Subcutaneous abdominal adipose tissue (tissue), 5 donors: ENCODE measurements around the gene TRIAP1.
A peak's percentile ranks its signal among the peaks of the same experiment; 100 is the strongest.

ENCODE experiments used
- H3K27ac ChIP-seq: one replicate; pipeline ENCODE4 v1.7.0; 2013; ENCODE audit warnings: low read depth, mild to moderate bottlenecking, inconsistent platforms, low read length, moderate library complexity
- H3K27me3 ChIP-seq, 5 donors: one replicate each; pipeline ENCODE4 v1.7.0; 2013; ENCODE audit warnings: low read length in 5 of 5, inconsistent platforms in 1 of 5; ENCODE audit not compliant: control insufficient read depth in 5 of 5, insufficient read depth in 4 of 5
- H3K36me3 ChIP-seq, 5 donors: one replicate each; pipeline ENCODE4 v1.7.0; 2013; ENCODE audit warnings: low read length in 5 of 5; ENCODE audit not compliant: control insufficient read depth in 5 of 5, insufficient read depth in 5 of 5
- H3K4me1 ChIP-seq, 5 donors: one replicate each; pipeline ENCODE4 v1.7.0; 2013; ENCODE audit warnings: low read length in 5 of 5, mild to moderate bottlenecking in 3 of 5, moderate library complexity in 1 of 5; ENCODE audit not compliant: control insufficient read depth in 5 of 5, insufficient read depth in 5 of 5
- H3K4me3 ChIP-seq, 5 donors: one replicate each; pipeline ENCODE4 v1.7.0; 2013; ENCODE audit warnings: low read length in 5 of 5, low read depth in 1 of 5
- H3K9ac ChIP-seq, 5 donors: one replicate each; pipeline ENCODE4 v1.7.0; 2013; ENCODE audit warnings: low read length in 5 of 5, mild to moderate bottlenecking in 4 of 5, moderate library complexity in 3 of 5
- H3K9me3 ChIP-seq, 5 donors: one replicate each; pipeline ENCODE4 v1.7.0; 2013; ENCODE audit warnings: low read length in 5 of 5; ENCODE audit not compliant: control insufficient read depth in 5 of 5
- donor health status: healthy.
- donor health status: healthy.
- donor health status: healthy.
- donor health status: healthy.
- donor health status: healthy.

The TRIAP1 gene

GRCh38 chr12:120432772-120433525, 13.2 kb downstream of the TRIAP1 start:
- Histone ChIP-seq H3K4me3 (no peak overlapping the region), H3K36me3 (no peaks in the 10 kb centered on the region), H3K27me3 (peaks cover 0 to 7% (median 3%) of the 10 kb centered on the region in 5 donors)

GRCh38 chr12:120429368-120429767, 16.8 kb downstream of the TRIAP1 start:
- Histone ChIP-seq H3K9me3 (no peaks in the 10 kb centered on the region), H3K36me3 (no peaks in the 10 kb centered on the region), H3K4me3 (no peak overlapping the region), H3K4me1 (no peaks in the 10 kb centered on the region), H3K9ac (no peak overlapping the region), H3K27ac (no peak overlapping the region), H3K27me3 (peaks cover 0 to 7% (median 3%) of the 10 kb centered on the region in 5 donors)

More at GRCh38 chr12:120432772-120433525, 13.2 kb downstream of the TRIAP1 start:
- Histone ChIP-seq H3K9ac (no peak overlapping the region), H3K9me3 (no peaks in the 10 kb centered on the region), H3K4me1 (peaks cover 2 to 6% (median 6%) of the 10 kb centered on the region in 5 donors), H3K27ac (no peak overlapping the region)

GRCh38 chr12:120428597-120429229, 17.5 kb downstream of the TRIAP1 start:
- Histone ChIP-seq H3K27ac (no peak overlapping the region), H3K27me3 (peaks cover 0 to 7% (median 3%) of the 10 kb centered on the region in 5 donors)

GRCh38 chr12:120425797-120426196, 20.4 kb downstream of the TRIAP1 start:
- Histone ChIP-seq H3K9me3 (no peaks in the 10 kb centered on the region), H3K27ac (no peak overlapping the region), H3K4me3 (no peak overlapping the region), H3K27me3 (peaks cover 0 to 4% (median 3%) of the 10 kb centered on the region in 5 donors), H3K9ac (peak overlapping the region in 1 of 5 donors; percentile 7), H3K36me3 (no peaks in the 10 kb centered on the region), H3K4me1 (no peaks in the 10 kb centered on the region)

More at GRCh38 chr12:120428597-120429229, 17.5 kb downstream of the TRIAP1 start:
- H3K9me3 ChIP-seq, result no peaks in the 10 kb centered on the region
- no peak overlapping the region for H3K9ac ChIP-seq
- H3K4me1 ChIP-seq, result no peaks in the 10 kb centered on the region
- H3K36me3 ChIP-seq, result no peaks in the 10 kb centered on the region
- no peak overlapping the region for H3K4me3 ChIP-seq

GRCh38 chr12:120422892-120423456, 23.2 kb downstream of the TRIAP1 start:
- H3K27ac ChIP-seq, result no peak overlapping the region
- H3K9me3 ChIP-seq, result no peaks in the 10 kb centered on the region
- no peaks in the 10 kb centered on the region for H3K4me1 ChIP-seq
- no peak overlapping the region for H3K4me3 ChIP-seq
- no peaks in the 10 kb centered on the region for H3K27me3 ChIP-seq
- H3K36me3 ChIP-seq, result no peaks in the 10 kb centered on the region
- no peak overlapping the region for H3K9ac ChIP-seq

GRCh38 chr12:120421701-120422100, 24.5 kb downstream of the TRIAP1 start:
- H3K4me1 ChIP-seq, result no peaks in the 10 kb centered on the region
- no peaks in the 10 kb centered on the region for H3K9me3 ChIP-seq
- H3K9ac ChIP-seq, result no peak overlapping the region
- no peaks in the 10 kb centered on the region for H3K36me3 ChIP-seq
- no peak overlapping the region for H3K4me3 ChIP-seq
- H3K27ac ChIP-seq, result no peak overlapping the region
- H3K27me3 ChIP-seq, result peaks cover 0 to 2% (median 0%) of the 10 kb centered on the region in 5 donors

- peaks cover 0 to 8% (median 0%) of the 10 kb centered on the region in 5 donors for H3K27me3 ChIP-seq
- H3K9me3 ChIP-seq, result no peaks in the 10 kb centered on the region
- no peaks in the 10 kb centered on the region for H3K4me1 ChIP-seq
- no peak overlapping the region for H3K27ac ChIP-seq
- no peaks in the 10 kb centered on the region for H3K36me3 ChIP-seq
- H3K9ac ChIP-seq, result no peak overlapping the region
- H3K4me3 ChIP-seq, result no peak overlapping the region
These were observed 28.1 kb downstream of the TRIAP1 start for GRCh38 chr12:120417917-120418580.

GRCh38 chr12:120416490-120417216, 29.5 kb downstream of the TRIAP1 start:
- H3K4me1 ChIP-seq, result no peaks in the 10 kb centered on the region
- no peak overlapping the region for H3K9ac ChIP-seq
- no peaks in the 10 kb centered on the region for H3K9me3 ChIP-seq
- H3K36me3 ChIP-seq, result no peaks in the 10 kb centered on the region
- no peak overlapping the region for H3K27ac ChIP-seq
- H3K4me3 ChIP-seq, result no peak overlapping the region
- peaks cover 0 to 8% (median 0%) of the 10 kb centered on the region in 5 donors for H3K27me3 ChIP-seq

- Histone ChIP-seq H3K9me3 (no peaks in the 10 kb centered on the region), H3K27me3 (peaks cover 0 to 8% (median 0%) of the 10 kb centered on the region in 5 donors), H3K4me1 (no peaks in the 10 kb centered on the region), H3K4me3 (no peak overlapping the region), H3K27ac (no peak overlapping the region), H3K36me3 (no peaks in the 10 kb centered on the region), H3K9ac (no peak overlapping the region)
These were observed 32.1 kb downstream of the TRIAP1 start for GRCh38 chr12:120413901-120414695.
